Measurements from ENCODE around the gene NOC3L. TPM values are rescaled to one million over a fixed set of nuclear protein-coding genes. Genes with fewer than 3 reads are reported as not detected.

NOC3L gene
- total and polyA plus RNA-seq, 9 of the 15 experiments (the other 6 are each of a cell fraction or from before 2014, with no cell fraction given) = 23.8 to 57.6 (median 32.6) TPM

- TF ChIP-seq CLOCK (CRISPR knock-in tag; IDR thresholded peaks at IDR 0.05; ENCODE audit: borderline replicate concordance) (no peak), NCOA4 (IDR thresholded peaks at IDR 0.05; ENCODE audit: partially characterized antibody) (no peak), ZNF830 (CRISPR knock-in tag; IDR thresholded peaks at IDR 0.05) (no peak), GTF2A2 (tag; IDR thresholded peaks at IDR 0.05) (no peak), ARID4B (CRISPR knock-in tag; IDR thresholded peaks at IDR 0.05) (no peak), BRD4 (IDR thresholded peaks at IDR 0.05) (no peak), AFF4 (CRISPR knock-in tag; IDR thresholded peaks at IDR 0.05) (no peak), ARID2 (IDR thresholded peaks at IDR 0.05) (no peak), PML (IDR thresholded peaks at IDR 0.05; ENCODE audit: low read length) (0 out of 2 replicates have a peak, but pooled peaks have one; percentile 31), ZNF347 (CRISPR knock-in tag; IDR thresholded peaks at IDR 0.05; ENCODE audit: low read depth) (no peak), ZNF239 (CRISPR knock-in tag; IDR thresholded peaks at IDR 0.05) (no peak), TFAP4 (CRISPR knock-in tag; IDR thresholded peaks at IDR 0.05; ENCODE audit: borderline replicate concordance) (peak; percentile 68), ZBTB17 (CRISPR knock-in tag; IDR thresholded peaks at IDR 0.05) (no peak)
These were observed 39.6 kb upstream of the NOC3L start, which contains the start of gene TBC1D12 (continued) for GRCh38 chr10:94402204-94402842.
